GM12874 (cell line): ENCODE data around the gene MX1.

Experiments
- CTCF ChIP-seq: IDR thresholded peaks from 2 replicates; pipeline ENCODE4 v1.5.1; 2011; ENCODE audit warnings: low read depth, mild to moderate bottlenecking, control low read depth, low read length, moderate library complexity; ENCODE audit not compliant: insufficient read depth

MX1 gene

DNA sequence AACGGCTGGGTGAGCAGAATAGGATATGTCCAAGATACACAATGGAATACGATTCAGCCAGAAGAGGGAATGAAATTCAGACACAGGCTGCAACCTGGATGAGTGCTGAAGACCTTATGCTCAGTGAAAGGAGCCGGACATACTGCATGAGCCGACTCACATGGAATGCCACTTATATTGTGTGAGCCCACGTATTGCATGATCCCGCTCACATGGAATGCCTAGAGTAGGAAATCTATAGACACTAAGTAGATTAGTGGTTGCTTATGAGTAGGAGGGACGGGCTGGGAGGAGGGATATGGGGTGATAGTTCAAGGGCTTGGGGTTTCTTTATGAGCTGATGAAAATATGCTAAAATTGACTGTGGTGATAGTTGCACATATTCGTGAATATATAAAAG is 55.2 kb downstream of the MX1 start:
- TF ChIP-seq CTCF: no peak

- no peak for TF ChIP-seq CTCF
Observed at GRCh38 chr21:41482301-41482700, 56.3 kb downstream of the MX1 start.

DNA sequence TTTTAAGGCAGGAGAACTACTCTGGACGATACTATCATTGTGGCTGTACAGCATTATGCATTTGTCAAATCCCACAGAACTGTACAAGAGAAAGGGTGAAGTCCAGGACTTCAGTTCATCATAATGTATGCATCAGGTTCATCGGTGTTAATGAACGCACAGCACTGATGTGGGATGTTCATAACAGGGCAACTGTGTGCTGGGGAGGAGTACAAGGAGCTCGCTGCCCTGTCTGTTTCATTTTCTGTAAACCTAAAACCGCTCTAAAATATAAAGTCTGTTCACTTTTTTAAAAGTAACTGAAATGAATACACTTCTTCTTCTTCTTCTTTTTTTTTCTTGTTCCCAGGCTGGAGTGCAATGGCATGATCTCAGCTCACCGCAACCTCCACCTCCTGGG is 56.9 kb downstream of the MX1 start:
- no peak for TF ChIP-seq CTCF

GRCh38 chr21:41483415-41483814 is 57.4 kb downstream of the MX1 start:
- TF ChIP-seq CTCF: no peak

DNA sequence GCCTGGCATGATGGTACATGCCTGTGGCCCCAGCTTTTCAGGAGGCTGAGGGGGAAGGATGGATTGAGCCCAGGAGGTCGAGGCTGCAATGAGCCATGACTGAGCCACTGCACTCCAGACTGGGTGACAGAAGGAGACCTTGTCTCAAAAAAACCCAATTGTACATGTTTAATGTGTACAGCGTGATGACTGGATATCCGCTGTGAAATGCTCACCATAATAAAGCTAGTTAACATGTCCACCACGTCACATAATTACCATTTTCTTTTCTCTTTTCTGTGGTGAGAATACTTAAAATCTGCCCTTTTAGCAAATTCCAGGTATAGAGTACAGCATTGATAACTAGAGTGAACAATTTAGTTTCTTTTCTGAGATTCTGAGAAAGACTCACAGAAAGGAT is 57.9 kb downstream of the MX1 start:
- no peak for TF ChIP-seq CTCF

DNA sequence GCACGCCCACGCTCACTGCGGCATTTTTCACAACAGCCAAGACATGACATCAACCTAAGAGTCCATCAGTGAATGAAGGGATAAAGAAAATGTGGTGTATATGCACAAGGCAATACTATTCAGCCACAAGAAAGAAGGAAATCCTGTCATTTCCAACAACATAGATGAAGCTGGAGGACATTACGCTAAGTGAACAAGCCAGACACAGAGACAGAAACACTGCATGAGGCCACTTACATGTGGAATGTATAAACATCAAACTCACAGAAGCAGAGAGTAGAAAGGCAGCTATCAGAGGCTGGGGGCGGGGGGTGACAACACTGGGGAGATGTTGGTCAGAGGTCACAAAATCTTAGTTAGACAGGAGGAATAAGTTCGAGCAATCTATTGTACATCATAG is 61.0 kb downstream of the MX1 start:
- TF ChIP-seq CTCF: no peak

- TF ChIP-seq CTCF: no peak
Observed at GRCh38 chr21:41488080-41488479, 62.0 kb downstream of the MX1 start.

DNA sequence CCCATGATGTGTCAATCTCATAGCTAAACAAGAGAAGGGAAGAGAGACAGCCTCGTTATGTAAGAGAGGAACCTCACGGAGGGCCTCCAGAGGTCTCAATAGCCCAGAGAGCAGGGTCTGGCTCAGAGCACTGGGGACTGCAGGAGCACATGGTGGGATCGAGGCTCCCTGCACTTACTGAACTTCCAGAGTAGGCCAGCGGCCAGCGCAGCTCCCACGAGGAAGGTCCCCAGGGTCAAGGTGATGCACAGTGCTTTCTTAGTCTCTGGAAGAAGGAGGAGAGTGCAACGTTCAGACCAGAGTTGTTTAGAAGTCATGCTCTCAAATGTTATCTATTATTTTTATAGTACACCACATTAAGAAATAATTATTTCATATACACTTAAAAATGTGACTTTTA is 63.3 kb downstream of the MX1 start:
- TF ChIP-seq CTCF: no peak
